H1 (cell line): ENCODE data around the gene NAV2. TPM values are rescaled to one million over a fixed set of nuclear protein-coding genes. Genes with fewer than 3 reads are reported as not detected.

ENCODE experiments used
- NANOG ChIP-seq: IDR thresholded peaks from 2 replicates; pipeline ENCODE4 v1.6.1; 2011; ENCODE audit warnings: low read length, low read depth, mild to moderate bottlenecking, inconsistent platforms; ENCODE audit not compliant: insufficient read depth, poor library complexity, severe bottlenecking
- POU5F1 ChIP-seq: IDR thresholded peaks from 2 replicates; pipeline ENCODE4 v1.6.1; 2011; ENCODE audit warnings: low read depth, mild to moderate bottlenecking, low read length, moderate library complexity
- SAP30 ChIP-seq: fragments of 300-600 bp; sonication (generic); IDR thresholded peaks from 2 replicates; pipeline ENCODE4 v1.7.1; 2012; ENCODE audit warnings: low read length, moderate library complexity, mild to moderate bottlenecking, inconsistent platforms; ENCODE audit not compliant: insufficient read depth, insufficient replicate concordance
- polyA plus RNA-seq, 7 experiments: library from polyadenylated mRNA; depleted of rRNA in 3 of 7; stranded (reverse) in 5 of 7; unstranded in 2 of 7; fragments of >200 nt in 5 of 7; fragments of 200-250 nt in 2 of 7; gene quantifications; 1 replicate in 5 of 7; 2 replicates in 1 of 7; 4 replicates in 1 of 7; pipeline versions ENCODE4 v1.2.1 to v1.2.3, GENCODE V29; 2011 to 2013; ENCODE audit warnings: missing spikeins in 2 of 7, mixed read lengths in 2 of 7
- total RNA-seq: library from RNA; stranded (reverse); fragmentation: NEBNext Ultra II Directional; extraction: Animal tissue kit (Norgen Biotek cat#: 25700); gene quantifications from 2 replicates; pipeline ENCODE4 v1.2.1, GENCODE V29; 2021

Gene NAV2
- total and polyA plus RNA-seq, 2 of the 8 experiments (the other 6 are each of a cell fraction or from before 2014, with no cell fraction given) = 35.6 to 73.6 TPM

- TF ChIP-seq SAP30 (no peak), NANOG (no peak), POU5F1 (no peak)
Observed at GRCh38 chr11:19767627-19768151, 55.1 kb downstream of the NAV2 start (continued).
